T-helper 1 cell treated with Interleukin-12 subunit alpha and Interleukin-12 subunit beta and Interleukin-4 antibody, amounts not matched to agents 30 ng/mL and 1 ng/mL, for 36 hours (primary cell): ENCODE results near the gene SLC31A1. TPM values are rescaled to one million over a fixed set of nuclear protein-coding genes. Genes with fewer than 3 reads are reported as not detected.

Source experiments
- intact Hi-C: fragments of 100-400 bp; cut with micrococcal nuclease; formaldehyde crosslinking; loops from one replicate; pipeline ENCODE4 v1.15.1; 2024
- total RNA-seq: library from RNA; stranded (reverse); gene quantifications from 2 replicates; pipeline ENCODE4 v1.2.3, GENCODE V29; 2022

SLC31A1 gene
- total RNA-seq = 9.4 and 9.5 TPM in 2 replicates

DNA sequence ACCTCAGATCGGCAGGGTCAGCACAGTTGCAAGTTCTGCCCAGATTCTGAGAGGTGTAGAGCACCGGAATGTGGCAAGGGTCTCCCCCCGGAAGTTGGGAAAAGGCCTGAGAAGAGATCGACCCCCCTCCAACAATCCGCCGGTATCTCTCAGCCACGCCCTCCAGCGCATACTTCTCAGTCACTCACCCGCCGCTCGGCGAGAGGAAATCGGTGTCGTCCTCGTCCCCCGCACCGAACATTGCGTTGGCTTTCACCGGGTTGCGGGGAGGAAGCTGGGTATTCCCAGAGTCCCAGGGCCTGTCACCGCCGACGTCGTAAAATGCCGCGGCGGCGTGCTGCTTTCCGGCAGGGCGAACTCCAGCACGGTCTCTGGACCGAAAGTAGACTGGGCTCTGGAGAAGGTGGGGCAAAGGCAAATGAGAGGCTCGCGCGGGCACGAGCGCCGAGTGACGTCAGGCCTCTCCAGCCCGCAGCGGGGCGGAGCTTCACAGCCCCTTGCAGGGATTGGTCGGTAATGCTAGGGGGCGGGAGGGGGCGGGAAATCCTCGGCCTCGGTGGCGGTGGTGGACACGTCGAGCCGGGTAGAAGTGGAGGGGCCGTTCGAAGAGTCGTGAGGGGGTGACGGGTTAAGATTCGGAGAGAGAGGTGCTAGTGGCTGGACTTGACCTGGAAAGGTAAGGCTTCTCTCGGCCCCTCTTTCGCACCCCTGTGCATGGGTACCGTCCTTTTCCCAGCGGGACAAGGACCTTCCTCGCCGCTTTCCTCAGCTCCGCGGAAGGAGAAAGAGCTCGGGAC, at the start of gene SLC31A1, which contains the start of gene FKBP15:
SLC31A1 (plus strand) TSS at position 542 of the 797 bp plus-strand sequence. CDS start 34,605 bp downstream, outside the sequence.
FKBP15 (minus strand) TSS at position 275 of the 797 bp plus-strand sequence; CDS start at position 241, 34 bp downstream.
- intact Hi-C loops = loop anchor here (1.0 to 5.0 kb wide), 19 partner anchors 12 to 1738 kb away; partner anchors contain the start of genes AKNA, ALAD, ATP6V1G1 and C9orf43

DNA sequence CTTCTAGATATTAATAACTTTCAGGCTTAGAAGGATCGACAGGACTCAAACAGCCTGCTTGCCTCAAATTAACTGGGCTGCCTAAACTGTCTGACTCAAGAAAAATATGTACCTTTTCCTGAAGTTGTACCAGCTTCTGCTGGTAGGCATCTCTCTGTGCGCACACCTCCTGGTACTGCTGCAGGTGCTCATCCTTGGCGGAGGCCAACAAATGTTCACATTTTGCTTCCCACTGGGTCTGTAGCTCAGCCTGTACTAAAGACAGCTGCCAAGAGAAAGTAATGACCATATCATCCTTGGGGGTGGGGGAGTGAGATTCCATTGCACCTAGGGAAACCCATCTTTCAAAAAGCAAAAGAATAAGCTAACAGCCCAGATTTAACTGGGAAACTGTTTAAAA, 48.0 kb upstream of the SLC31A1 start:
- intact Hi-C loops = no loop called here

DNA sequence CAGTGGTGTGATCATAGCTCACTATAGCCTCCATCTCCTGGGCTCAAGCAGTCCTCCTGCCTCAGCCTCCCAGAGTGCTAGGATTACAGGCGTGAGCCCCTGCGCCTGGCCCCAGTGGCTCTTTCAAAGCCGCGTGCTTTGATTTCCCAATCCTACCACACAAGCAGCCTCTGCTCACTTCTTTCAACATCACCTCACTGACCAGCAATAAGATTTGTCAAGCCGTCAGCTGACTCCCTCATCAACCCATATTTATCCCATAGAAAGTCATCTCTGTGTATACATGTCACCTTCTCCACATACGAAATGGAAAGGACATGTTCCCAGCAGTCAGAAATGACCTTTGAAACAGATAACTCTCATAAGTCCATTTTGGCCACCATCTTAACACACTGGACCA, 44.5 kb upstream of the SLC31A1 start:
- intact Hi-C loops = no loop called here

GRCh38 chr9:113177251-113177650, 44.1 kb upstream of the SLC31A1 start:
- intact Hi-C loops = no loop called here

- intact Hi-C loops = no loop called here
Observed at GRCh38 chr9:113178087-113178486, 43.3 kb upstream of the SLC31A1 start.

DNA sequence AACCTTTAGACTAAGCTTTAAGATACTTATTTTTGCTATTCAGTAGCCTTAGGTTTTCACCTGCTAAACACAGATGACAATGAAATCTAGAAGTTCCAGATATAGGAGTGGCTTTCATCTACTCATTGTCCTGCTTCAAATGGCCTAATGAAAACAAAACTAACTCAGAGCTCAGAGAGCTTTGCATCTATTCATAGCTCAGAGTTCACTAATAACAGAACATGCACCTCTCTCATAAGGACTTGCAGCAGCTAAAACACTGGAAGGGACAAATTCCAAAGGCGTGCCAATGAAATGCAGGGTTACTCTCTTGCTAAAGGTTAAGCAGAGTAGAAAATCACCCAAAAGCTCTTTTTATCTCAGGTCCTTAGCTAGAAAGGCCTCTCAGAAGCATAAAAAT, 41.5 kb upstream of the SLC31A1 start:
- intact Hi-C loops = no loop called here

DNA sequence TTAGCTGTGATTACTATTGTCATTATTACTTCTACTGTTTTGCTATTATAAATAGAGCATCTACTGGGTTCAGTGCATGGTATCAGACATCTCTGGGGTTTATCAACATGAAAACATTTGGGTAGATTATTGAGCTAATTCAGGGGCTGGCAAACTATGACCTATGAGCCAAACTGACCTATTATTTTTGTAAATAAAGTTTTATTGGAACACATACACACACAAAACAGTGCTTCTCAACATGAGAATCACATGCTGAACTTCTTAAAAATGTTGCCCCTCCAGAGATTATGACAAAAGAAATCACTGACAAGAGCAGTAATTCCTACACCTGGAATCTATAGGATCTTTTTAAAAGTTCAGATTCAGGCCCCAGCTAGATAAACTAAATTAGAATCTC, 40.2 kb upstream of the SLC31A1 start:
- intact Hi-C loops = no loop called here

- intact Hi-C loops = no loop called here
Observed at GRCh38 chr9:113183956-113184488, 37.3 kb upstream of the SLC31A1 start.

- intact Hi-C loops = no loop called here
Observed at GRCh38 chr9:113184539-113184938, 36.8 kb upstream of the SLC31A1 start.

GRCh38 chr9:113185271-113185670, 36.1 kb upstream of the SLC31A1 start:
- intact Hi-C loops = no loop called here

GRCh38 chr9:113186137-113186755, 35.1 kb upstream of the SLC31A1 start:
- intact Hi-C loops = no loop called here

GRCh38 chr9:113187929-113188595, 33.3 kb upstream of the SLC31A1 start:
- intact Hi-C loops = no loop called here

- intact Hi-C loops = no loop called here
Observed at GRCh38 chr9:113192455-113192854, 28.9 kb upstream of the SLC31A1 start.

GRCh38 chr9:113199683-113200329, 21.5 kb upstream of the SLC31A1 start:
- intact Hi-C loops = no loop called here

- intact Hi-C loops = no loop called here
Observed at GRCh38 chr9:113205432-113205831, 15.9 kb upstream of the SLC31A1 start.

- intact Hi-C loops = no loop called here
Observed at GRCh38 chr9:113205861-113206260, 15.5 kb upstream of the SLC31A1 start.

GRCh38 chr9:113210815-113211214, 10.5 kb upstream of the SLC31A1 start:
- intact Hi-C loops = no loop called here

GRCh38 chr9:113215132-113215531, 6.2 kb upstream of the SLC31A1 start:
- intact Hi-C loops = no loop called here

- intact Hi-C loops = no loop called here
Observed at GRCh38 chr9:113216406-113216805, 4.9 kb upstream of the SLC31A1 start.

DNA sequence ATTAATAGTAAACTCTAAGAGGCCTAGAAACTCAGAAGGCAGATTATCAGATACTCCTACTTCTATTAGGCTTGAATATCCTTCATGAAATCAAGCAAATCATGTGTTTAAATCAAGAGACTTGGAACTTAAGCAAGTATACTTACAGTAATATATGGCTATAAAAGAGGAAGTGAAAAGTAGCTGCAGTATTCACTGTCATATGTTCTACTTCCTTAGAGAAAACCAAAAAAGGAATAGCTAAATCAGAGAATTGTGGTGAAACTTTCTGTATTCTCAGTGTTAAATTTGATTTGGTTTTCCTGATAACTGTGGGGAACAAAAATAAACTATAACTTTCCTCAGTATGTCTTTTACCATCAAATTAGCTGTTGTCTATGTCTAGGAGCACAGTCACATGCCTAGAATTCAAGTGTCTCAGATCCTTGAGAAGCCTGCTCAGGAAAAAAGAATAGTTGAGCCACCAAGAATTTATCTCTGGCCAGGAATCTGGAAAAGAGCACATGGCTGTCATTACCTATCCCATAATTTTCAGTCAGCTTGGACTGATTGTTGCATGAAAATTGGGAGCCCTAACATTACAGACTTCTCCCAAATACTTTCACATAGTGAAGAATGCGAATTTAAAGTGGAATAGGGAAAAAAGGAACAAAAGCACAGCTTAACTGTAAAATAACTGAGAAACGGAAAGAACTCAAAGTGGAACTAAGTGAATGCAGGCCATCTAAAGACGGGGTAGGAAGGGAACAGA, 2.0 kb upstream of the SLC31A1 start:
- intact Hi-C loops = no loop called here
